HG02623 (cell line): ENCODE measurements around the gene MACROD1.

Source experiments
- ATAC-seq: cut with Tn5 transposase; IDR thresholded peaks from one replicate; pipeline ENCODE4 v1.9.1; 2021; ENCODE audit warnings: moderate library complexity; ENCODE audit not compliant: unreplicated experiment

The MACROD1 gene

GRCh38 chr11:64165842-64166635 is at the start of gene MACROD1:
TSS of gene MACROD1 (minus strand) at chr11:64166113. CDS start at chr11:64165994, 119 bp downstream.
- peak; percentile 76 for ATAC-seq

GRCh38 chr11:64211181-64211872 is 45.4 kb upstream of the MACROD1 start:
- ATAC-seq: no peak

- no peak for ATAC-seq
These were observed 44.5 kb upstream of the MACROD1 start for GRCh38 chr11:64210301-64211020.

GRCh38 chr11:64209563-64209843 is 43.6 kb upstream of the MACROD1 start:
- no peak for ATAC-seq

- ATAC-seq: no peak
These were observed 43.1 kb upstream of the MACROD1 start for GRCh38 chr11:64208796-64209562.

GRCh38 chr11:64208086-64208795 is 42.3 kb upstream of the MACROD1 start:
- no peak for ATAC-seq

- ATAC-seq: peak; percentile 44
These were observed 41.6 kb upstream of the MACROD1 start for GRCh38 chr11:64207256-64208085.

- no peak for ATAC-seq
These were observed 40.7 kb upstream of the MACROD1 start, which contains the start of gene FERMT3 for GRCh38 chr11:64206457-64207255. TSS of gene FERMT3 (plus strand) at chr11:64206721. CDS start at chr11:64207365, 644 bp downstream.

GRCh38 chr11:64204464-64204989 is 38.6 kb upstream of the MACROD1 start:
- no peak for ATAC-seq

- ATAC-seq: no peak
These were observed 38.1 kb upstream of the MACROD1 start for GRCh38 chr11:64204080-64204440.

- ATAC-seq: no peak
These were observed 37.6 kb upstream of the MACROD1 start for GRCh38 chr11:64203421-64204079.

GRCh38 chr11:64202992-64203391 is 37.1 kb upstream of the MACROD1 start:
- ATAC-seq: no peak

- ATAC-seq: no peak
These were observed 35.6 kb upstream of the MACROD1 start for GRCh38 chr11:64201543-64201942.

GRCh38 chr11:64198511-64198910 is 32.6 kb upstream of the MACROD1 start:
- ATAC-seq: no peak

- no peak for ATAC-seq
These were observed 30.7 kb upstream of the MACROD1 start for GRCh38 chr11:64196626-64197025.

- no peak for ATAC-seq
These were observed 26.5 kb upstream of the MACROD1 start for GRCh38 chr11:64192434-64192833.

GRCh38 chr11:64186492-64187165 is 20.7 kb upstream of the MACROD1 start:
- no peak for ATAC-seq
